Prostate gland (tissue), 2 donors: ENCODE data around the gene WWOX. TPM values are rescaled to one million over a fixed set of nuclear protein-coding genes. Genes with fewer than 3 reads are reported as not detected.

ENCODE experiments used
- DNase-seq: peaks from one replicate; pipeline ENCODE4 v3.0.0-alpha.2; 2019; ENCODE audit warnings: low spot score
- H3K27ac ChIP-seq, 2 donors: fragments of 200-600 bp; sonication (generic); 2 replicates each; pipeline ENCODE4 v1.5.1; 2017 to 2019
- H3K27me3 ChIP-seq: fragments of 200-600 bp; sonication (generic); replicated peaks from 2 replicates; pipeline ENCODE4 v1.5.1; 2019; ENCODE audit not compliant: insufficient read depth
- H3K36me3 ChIP-seq, 2 donors: fragments of 200-600 bp; sonication (generic); 1 replicate in 1 of 2; 2 replicates in 1 of 2; pipeline versions ENCODE4 v1.5.1 to v1.8.1; 2017 to 2019
- H3K4me1 ChIP-seq: fragments of 200-600 bp; sonication (generic); replicated peaks from 2 replicates; pipeline ENCODE4 v1.5.1; 2019
- H3K4me3 ChIP-seq, 2 donors: fragments of 200-600 bp; sonication (generic); 2 replicates each; pipeline ENCODE4 v1.5.1; 2017 to 2019
- H3K9me3 ChIP-seq: fragments of 200-600 bp; sonication (generic); 2 replicates; pipeline ENCODE4 v1.5.1; 2017
- POLR2A ChIP-seq: fragments of 450-650 bp; IDR thresholded peaks from one replicate; pipeline ENCODE4 v1.6.1; 2016; ENCODE audit warnings: antibody characterized with exemption, mild to moderate bottlenecking
- POLR2AphosphoS5 ChIP-seq: sonication (generic); formaldehyde crosslinking; IDR thresholded peaks from one replicate; pipeline ENCODE4 v1.6.1; 2017; ENCODE audit warnings: antibody characterized with exemption
- WGBS: methylation state at CpG from one replicate; pipeline ENCODE4 v1.1.5; 2018; 5-methylcytosine and 5-hydroxymethylcytosine counted together
- intact Hi-C: fragments of 100-400 bp; cut with DNase I; formaldehyde crosslinking; loops from one replicate; pipeline ENCODE4 v1.14.2; 2022
- total RNA-seq, 2 donors: library from RNA; depleted of rRNA; stranded (reverse); fragments of >200 nt; gene quantifications; one replicate each; pipeline ENCODE4 v1.1.0, GENCODE V29; 2016
- TF ChIP-seq, protein P1 (sequence below), 4 experiments: fragments of 200-600 bp in 2 of 4; fragments of 450-650 bp in 2 of 4; sonication (generic) in 2 of 4; IDR thresholded peaks; 1 replicate in 3 of 4; 2 replicates in 1 of 4; pipeline ENCODE4 v1.5.1; 2016 to 2019; ENCODE audit warnings: antibody characterized with exemption in 4 of 4, mild to moderate bottlenecking in 2 of 4, moderate library complexity in 2 of 4

WWOX gene
- total RNA-seq, 2 donors from 2014 or later = 93.2 to 99.4 TPM

DNA sequence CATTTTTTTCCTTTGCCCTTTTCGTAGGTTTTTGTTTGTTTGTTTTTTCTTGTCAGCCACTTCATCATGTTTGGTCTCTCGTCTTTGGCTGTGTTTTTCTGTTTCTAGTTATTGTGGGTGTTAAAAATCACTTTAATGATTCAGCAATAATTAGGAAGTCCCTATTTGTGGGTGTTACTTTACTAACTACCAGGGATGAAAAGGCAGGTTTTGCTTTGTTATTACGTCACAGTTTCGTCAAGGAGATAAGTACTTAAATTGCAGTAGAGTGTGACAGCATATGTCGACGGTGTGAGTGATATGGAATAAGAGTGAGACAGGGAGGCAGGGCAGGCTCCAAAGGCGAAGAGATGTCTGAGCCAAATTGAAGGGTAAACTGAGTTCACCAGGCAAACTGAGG, 479.6 kb downstream of the WWOX start:
- TF ChIP-seq, protein P1, sequence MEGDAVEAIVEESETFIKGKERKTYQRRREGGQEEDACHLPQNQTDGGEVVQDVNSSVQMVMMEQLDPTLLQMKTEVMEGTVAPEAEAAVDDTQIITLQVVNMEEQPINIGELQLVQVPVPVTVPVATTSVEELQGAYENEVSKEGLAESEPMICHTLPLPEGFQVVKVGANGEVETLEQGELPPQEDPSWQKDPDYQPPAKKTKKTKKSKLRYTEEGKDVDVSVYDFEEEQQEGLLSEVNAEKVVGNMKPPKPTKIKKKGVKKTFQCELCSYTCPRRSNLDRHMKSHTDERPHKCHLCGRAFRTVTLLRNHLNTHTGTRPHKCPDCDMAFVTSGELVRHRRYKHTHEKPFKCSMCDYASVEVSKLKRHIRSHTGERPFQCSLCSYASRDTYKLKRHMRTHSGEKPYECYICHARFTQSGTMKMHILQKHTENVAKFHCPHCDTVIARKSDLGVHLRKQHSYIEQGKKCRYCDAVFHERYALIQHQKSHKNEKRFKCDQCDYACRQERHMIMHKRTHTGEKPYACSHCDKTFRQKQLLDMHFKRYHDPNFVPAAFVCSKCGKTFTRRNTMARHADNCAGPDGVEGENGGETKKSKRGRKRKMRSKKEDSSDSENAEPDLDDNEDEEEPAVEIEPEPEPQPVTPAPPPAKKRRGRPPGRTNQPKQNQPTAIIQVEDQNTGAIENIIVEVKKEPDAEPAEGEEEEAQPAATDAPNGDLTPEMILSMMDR (IDR thresholded peaks at IDR 0.05) = no peak
- no peak for TF ChIP-seq POLR2A
- TF ChIP-seq POLR2AphosphoS5 = no peak
- Histone ChIP-seq H3K27ac (no peak overlapping the region), H3K36me3 (peaks cover 0 to 2% of the 10 kb centered on the region in 2 donors), H3K4me3 (no peak overlapping the region), H3K4me1 (no peaks in the 10 kb centered on the region), H3K9me3 (no peaks in the 10 kb centered on the region), H3K27me3 (no peaks in the 10 kb centered on the region)
- no peak for DNase-seq
- 78% methylated on average over 7 of the region's 7 CpGs for WGBS
- intact Hi-C loops = no loop called here

DNA sequence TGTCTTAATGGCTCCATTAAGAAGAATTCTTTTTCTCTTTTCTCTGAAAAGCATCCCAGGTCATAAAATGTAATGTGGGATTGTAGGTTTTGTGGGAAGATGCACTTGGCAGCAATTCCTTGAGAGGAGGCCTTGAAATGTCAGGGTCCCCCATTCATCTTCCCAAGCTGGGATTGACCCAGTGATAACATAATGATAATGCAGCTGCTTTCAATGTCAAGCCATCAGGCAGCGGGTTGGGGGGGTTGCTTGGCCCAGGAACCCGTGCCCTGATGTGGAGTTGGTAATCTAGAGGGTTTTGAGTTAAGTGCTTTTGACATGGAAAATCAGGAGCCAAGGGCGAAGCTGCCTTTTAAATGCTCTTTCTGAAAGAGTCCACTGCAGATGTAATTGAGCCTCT, 484.0 kb downstream of the WWOX start:
- intact Hi-C loops = no loop called here
- no peaks in the 10 kb centered on the region for H3K4me1 ChIP-seq
- no peaks in the 10 kb centered on the region for H3K27me3 ChIP-seq
- TF ChIP-seq POLR2AphosphoS5 (no peak), POLR2A (no peak)
- TF ChIP-seq, protein P1 (IDR thresholded peaks at IDR 0.05) = no peak
- H3K4me3 ChIP-seq = no peak overlapping the region
- H3K9me3 ChIP-seq = no peaks in the 10 kb centered on the region
- H3K27ac ChIP-seq = no peak overlapping the region
- WGBS = 96% methylated on average over 3 of the region's 3 CpGs
- no peaks in the 10 kb centered on the region for H3K36me3 ChIP-seq
- DNase-seq = no peak

DNA sequence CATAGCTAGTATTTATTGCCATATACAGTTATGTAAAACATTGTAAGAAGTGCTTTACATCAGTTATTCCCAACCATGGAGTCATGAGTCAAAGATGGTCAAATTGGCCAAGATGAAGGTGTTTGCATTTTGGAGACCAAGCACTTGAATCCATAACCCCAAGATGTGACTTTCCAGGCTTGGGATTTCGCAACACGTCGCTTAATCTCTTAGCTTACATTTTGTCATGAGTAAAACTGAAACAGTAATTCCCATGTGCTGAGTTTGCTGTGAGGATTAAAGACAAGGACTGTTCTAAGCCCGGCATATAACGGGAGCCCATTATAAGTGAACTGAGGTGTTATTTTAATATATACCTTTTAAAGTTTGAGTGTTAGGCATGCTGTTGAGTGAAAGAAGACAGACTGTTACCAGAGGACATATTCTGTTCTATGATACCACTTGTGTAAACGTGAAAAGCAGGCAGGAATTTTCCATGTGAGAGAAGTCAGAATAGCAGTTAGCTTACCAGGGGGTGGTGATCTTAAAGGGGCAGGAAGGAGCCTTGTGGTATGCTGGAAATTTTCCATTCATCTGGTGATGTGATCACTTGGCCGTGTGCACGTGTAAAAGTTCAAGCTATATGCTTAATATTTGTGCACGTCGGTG, 484.9 kb downstream of the WWOX start:
- Histone ChIP-seq H3K4me3 (no peak overlapping the region), H3K4me1 (no peaks in the 10 kb centered on the region), H3K27ac (no peak overlapping the region), H3K36me3 (no peaks in the 10 kb centered on the region), H3K9me3 (no peaks in the 10 kb centered on the region), H3K27me3 (no peaks in the 10 kb centered on the region)
- intact Hi-C loops = no loop called here
- DNase-seq = no peak
- TF ChIP-seq, protein P1 (IDR thresholded peaks at IDR 0.05) = no peak
- TF ChIP-seq POLR2A (no peak), POLR2AphosphoS5 (no peak)
- 86% methylated on average over 10 of the region's 10 CpGs for WGBS

DNA sequence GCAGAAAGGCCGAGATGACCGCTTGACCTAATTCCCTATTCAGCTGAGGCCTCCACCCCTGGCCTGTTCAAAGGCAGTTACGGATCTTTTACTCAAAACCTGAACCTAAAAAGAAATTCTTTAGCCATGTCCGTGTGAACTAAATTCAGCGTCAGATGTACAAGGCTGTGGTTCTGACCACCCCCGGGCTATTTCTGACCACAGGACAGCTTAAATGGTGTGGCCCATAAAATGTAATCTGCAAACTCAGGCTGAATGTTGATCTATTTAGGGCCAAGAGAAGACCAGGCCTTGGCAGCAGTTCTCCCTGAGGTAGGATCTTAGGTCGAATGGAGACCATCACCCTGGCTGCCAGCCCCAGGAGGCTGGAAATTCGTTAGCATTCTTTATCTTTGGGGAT, 485.5 kb downstream of the WWOX start:
- WGBS = 90% methylated on average over 8 of the region's 8 CpGs
- Histone ChIP-seq H3K36me3 (no peaks in the 10 kb centered on the region), H3K27ac (no peak overlapping the region), H3K4me1 (no peaks in the 10 kb centered on the region), H3K4me3 (no peak overlapping the region), H3K9me3 (no peaks in the 10 kb centered on the region), H3K27me3 (no peaks in the 10 kb centered on the region)
- intact Hi-C loops = no loop called here
- TF ChIP-seq POLR2A (no peak), POLR2AphosphoS5 (no peak)
- TF ChIP-seq, protein P1 (IDR thresholded peaks at IDR 0.05) = no peak
- DNase-seq = no peak

DNA sequence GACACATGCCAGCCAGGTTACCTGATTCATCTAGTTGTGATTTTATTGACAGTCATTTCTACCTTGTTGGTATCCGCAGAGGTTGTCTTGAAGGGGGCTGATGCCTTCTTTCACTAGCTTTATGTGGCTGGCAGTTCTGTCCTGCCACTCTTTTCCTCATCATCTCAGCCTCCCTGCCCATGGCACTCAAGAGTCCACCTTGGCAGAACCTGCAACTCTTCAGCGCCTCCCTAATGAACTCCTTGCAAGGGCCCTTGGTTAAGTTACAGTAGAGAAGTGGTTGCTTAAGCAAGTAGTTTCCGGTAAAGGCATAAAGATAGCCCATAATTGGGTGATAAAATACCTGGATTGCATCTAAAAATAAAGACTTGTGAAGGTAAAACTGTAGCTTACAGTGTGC, 489.9 kb downstream of the WWOX start:
- Histone ChIP-seq H3K27ac (no peak overlapping the region), H3K36me3 (no peaks in the 10 kb centered on the region), H3K4me3 (no peak overlapping the region), H3K4me1 (no peaks in the 10 kb centered on the region), H3K27me3 (no peaks in the 10 kb centered on the region), H3K9me3 (no peaks in the 10 kb centered on the region)
- TF ChIP-seq POLR2AphosphoS5 = no peak
- TF ChIP-seq POLR2A = no peak
- TF ChIP-seq, protein P1 (IDR thresholded peaks at IDR 0.05) = no peak
- intact Hi-C loops = no loop called here
- 89% methylated on average over 3 of the region's 3 CpGs for WGBS
- DNase-seq = no peak
